Fibroblast of mammary gland (primary cell): ENCODE data around the gene HOXA13.

ENCODE experiments used
- DNase-seq: peaks from one replicate; pipeline ENCODE4 v3.0.0-alpha.2; 2010; ENCODE audit warnings: low read depth
- H3K4me3 ChIP-seq: 2 replicates; pipeline ENCODE4 v1.5.1; 2011; ENCODE audit warnings: low read depth, mild to moderate bottlenecking, low read length, moderate library complexity; ENCODE audit not compliant: control insufficient read depth
- TF ChIP-seq, protein P1 (sequence below): conservative IDR thresholded peaks from 2 replicates; pipeline ENCODE4 v1.5.1; 2011; ENCODE audit warnings: low read depth, low read length, inconsistent platforms; ENCODE audit not compliant: control insufficient read depth, insufficient read depth

Gene HOXA13

DNA sequence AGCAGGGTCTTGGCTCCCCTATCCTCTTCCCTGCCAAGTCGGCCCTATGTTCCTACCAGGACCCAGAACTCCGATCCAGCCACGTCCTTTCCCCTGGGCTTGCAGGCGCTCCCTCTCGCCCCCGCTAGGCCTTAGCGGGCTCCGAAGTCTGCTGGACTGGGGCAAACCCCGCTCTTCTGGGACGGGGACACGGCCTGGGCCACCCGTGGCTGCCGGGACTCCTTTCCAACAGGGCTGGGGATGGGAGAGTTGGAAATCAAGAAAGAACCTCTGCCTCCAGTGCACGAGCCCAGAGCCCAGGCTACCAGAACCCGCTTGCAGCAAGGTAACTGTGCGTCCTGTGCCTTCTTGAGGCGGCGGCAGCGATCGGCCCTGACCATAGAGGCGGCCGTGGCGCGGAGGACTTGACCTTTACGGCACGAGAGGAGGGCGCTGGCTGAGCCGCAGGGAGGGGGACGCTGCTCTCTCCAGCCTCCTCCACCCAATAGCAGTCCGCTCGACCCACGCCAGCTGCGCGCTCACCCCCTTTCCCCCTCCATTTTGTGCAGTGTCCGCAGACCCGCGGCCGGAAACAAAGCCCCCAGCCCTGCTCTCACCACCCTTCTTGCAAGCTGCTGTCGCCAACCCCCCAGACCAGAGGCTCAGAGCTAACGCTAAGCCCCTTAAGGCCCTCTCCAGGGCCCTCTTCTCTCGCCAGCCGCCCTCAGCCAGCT, 7.9 kb downstream of the HOXA13 start:
- TF ChIP-seq, protein P1, sequence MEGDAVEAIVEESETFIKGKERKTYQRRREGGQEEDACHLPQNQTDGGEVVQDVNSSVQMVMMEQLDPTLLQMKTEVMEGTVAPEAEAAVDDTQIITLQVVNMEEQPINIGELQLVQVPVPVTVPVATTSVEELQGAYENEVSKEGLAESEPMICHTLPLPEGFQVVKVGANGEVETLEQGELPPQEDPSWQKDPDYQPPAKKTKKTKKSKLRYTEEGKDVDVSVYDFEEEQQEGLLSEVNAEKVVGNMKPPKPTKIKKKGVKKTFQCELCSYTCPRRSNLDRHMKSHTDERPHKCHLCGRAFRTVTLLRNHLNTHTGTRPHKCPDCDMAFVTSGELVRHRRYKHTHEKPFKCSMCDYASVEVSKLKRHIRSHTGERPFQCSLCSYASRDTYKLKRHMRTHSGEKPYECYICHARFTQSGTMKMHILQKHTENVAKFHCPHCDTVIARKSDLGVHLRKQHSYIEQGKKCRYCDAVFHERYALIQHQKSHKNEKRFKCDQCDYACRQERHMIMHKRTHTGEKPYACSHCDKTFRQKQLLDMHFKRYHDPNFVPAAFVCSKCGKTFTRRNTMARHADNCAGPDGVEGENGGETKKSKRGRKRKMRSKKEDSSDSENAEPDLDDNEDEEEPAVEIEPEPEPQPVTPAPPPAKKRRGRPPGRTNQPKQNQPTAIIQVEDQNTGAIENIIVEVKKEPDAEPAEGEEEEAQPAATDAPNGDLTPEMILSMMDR = no peak
- DNase-seq = no peak
- H3K4me3 ChIP-seq = no peak overlapping the region

- TF ChIP-seq, protein P1 = no peak
- no peak overlapping the region for H3K4me3 ChIP-seq
- no peak for DNase-seq
Measured at GRCh38 chr7:27191161-27191731, 8.6 kb downstream of the HOXA13 start.

DNA sequence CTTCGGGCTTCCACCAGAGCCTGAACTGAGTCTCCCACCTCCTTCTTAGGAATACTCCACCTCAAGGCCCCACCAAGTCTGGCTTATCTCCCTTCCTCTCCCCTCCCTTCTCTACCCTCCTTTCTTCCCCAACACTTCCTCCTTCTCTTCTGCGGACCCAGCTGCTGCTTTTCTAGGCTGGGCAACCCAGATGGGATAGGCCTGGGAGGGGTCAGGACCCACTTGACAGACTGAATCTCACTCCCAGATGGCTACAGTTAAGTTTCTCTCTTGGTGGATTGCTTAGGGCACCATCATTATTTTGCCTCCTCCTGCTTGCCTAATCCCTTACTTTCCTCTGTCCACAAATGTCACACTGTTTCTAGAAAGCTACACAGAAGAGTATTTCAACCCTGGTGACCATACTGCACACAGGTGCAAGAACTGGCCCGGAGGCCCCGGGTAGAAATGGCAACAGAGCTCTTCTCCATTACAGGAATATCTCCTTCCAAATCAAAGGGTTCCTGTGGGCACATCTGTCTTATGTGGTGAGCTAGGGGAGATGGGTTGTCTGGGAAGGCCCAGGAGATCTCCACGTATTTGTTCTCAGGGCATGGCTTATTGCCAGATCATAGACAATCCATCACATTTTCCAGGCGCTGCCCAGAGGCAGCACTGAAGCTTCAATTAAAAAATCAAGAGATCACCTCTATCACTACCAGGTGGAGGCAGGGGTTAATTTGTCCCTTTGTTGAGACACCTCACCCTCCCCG, 9.7 kb downstream of the HOXA13 start:
- TF ChIP-seq, protein P1 = no peak
- DNase-seq = no peak
- H3K4me3 ChIP-seq = no peak overlapping the region

DNA sequence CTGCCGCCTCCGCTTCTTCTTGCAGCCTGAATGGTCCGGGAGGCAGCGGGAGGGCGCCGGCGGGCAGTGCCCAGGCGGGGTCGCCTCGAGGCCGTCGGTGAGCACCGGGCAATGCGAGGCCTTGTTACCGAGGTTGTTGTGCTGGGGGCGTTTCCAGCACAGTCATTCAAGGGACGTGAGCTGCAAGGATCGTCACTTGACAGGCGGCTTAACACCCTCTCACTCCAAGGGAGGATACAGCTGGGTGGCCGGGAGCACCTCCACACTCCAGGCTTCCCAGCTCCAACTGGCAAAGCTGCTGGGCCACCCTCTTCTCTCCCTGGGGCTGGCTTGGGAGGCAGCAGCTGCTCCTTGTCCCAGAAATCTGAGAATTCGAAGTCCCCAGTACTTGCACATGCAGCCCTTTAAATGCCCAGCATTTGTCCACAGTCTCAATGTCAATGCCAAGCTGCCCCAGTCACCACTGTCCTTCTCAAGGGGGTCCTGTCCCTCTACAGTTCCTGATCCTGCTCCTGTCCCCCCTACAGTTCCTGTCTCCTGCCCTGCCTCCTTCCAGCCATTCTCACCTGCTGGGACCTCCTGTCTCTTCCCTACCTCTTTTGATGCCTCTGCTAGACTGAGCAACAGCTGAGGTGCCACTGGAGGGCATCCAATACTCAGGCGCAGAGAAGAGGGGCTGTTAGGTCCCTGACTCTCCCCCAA, 10.4 kb downstream of the HOXA13 start:
- H3K4me3 ChIP-seq = no peak overlapping the region
- DNase-seq = no peak
- TF ChIP-seq, protein P1 = no peak

GRCh38 chr7:27188386-27189294, 11.3 kb downstream of the HOXA13 start:
- DNase-seq = no peak
- H3K4me3 ChIP-seq = no peak overlapping the region
- TF ChIP-seq, protein P1 = no peak
